Measurements from ENCODE around the gene TRAF3.

DNA sequence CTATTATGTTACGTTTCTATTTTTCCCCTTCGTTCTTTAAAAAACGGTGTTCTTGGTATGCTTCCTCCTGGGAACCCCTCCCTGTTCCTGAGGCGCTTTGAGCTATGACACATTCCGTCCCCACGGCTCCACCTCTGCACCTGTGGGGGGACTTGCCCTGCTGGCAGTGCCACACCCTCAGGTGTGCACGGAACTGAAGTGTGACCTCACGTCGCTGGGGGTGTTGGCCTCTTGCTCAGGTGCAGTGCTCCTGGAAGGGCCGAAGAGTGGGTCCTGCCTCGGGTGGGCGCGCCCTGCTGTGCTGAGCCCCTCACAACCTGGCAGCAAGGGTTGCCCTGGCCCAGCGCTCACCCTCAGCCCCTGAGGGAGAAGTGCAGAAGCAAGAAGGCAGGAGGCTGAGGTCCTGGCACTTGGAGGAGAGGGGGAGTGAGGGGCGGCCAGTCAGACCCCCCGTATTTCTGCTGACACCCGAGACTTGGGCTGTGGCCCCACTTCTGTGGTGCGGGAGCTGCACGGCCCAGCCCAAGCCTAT is 150.2 kb downstream of the TRAF3 start:
- TF ChIP-seq, protein P1, sequence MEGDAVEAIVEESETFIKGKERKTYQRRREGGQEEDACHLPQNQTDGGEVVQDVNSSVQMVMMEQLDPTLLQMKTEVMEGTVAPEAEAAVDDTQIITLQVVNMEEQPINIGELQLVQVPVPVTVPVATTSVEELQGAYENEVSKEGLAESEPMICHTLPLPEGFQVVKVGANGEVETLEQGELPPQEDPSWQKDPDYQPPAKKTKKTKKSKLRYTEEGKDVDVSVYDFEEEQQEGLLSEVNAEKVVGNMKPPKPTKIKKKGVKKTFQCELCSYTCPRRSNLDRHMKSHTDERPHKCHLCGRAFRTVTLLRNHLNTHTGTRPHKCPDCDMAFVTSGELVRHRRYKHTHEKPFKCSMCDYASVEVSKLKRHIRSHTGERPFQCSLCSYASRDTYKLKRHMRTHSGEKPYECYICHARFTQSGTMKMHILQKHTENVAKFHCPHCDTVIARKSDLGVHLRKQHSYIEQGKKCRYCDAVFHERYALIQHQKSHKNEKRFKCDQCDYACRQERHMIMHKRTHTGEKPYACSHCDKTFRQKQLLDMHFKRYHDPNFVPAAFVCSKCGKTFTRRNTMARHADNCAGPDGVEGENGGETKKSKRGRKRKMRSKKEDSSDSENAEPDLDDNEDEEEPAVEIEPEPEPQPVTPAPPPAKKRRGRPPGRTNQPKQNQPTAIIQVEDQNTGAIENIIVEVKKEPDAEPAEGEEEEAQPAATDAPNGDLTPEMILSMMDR (IDR thresholded peaks at IDR 0.05; ENCODE audit: insufficient read depth, low read length, poor library complexity, severe bottlenecking) = no peak
- no peak for TF ChIP-seq EZH2phosphoT487 (conservative IDR thresholded peaks at IDR 0.05; ENCODE audit: low read length)
